ENCODE data around the gene DDAH1.

GRCh38 chr1:85374160-85374559 lies 90.8 kb downstream of the DDAH1 start:
- TF ChIP-seq CTCF (IDR thresholded peaks at IDR 0.05; ENCODE audit: control extremely low read depth in 1 of 3, insufficient read depth in 1 of 3, low read depth in 1 of 3, low read length in 3 of 3) (no peak), ZNF274 (IDR thresholded peaks at IDR 0.05; ENCODE audit: borderline replicate concordance, extremely low read depth, low read length) (no peak), EZH2 (IDR thresholded peaks at IDR 0.05; ENCODE audit: low read depth, low read length, severe bottlenecking) (no peak), EP300 (IDR thresholded peaks at IDR 0.05; ENCODE audit: borderline replicate concordance in 1 of 2, low read depth in 2 of 2, low read length in 2 of 2) (no peak), MAX (IDR thresholded peaks at IDR 0.05) (no peak), E2F6 (IDR thresholded peaks at IDR 0.05) (no peak), CREB1 (IDR thresholded peaks at IDR 0.05) (no peak)
